ENCODE measurements around the gene LKAAEAR1. TPM values are rescaled to one million over a fixed set of nuclear protein-coding genes. Genes with fewer than 3 reads are reported as not detected.
A peak's percentile ranks its signal among the peaks of the same experiment; 100 is the strongest.
"Not testable (repeated sequence)": the region's sequence is repeated elsewhere in the genome, so short reads cannot be mapped to it uniquely, and the experiment has no call there.

The LKAAEAR1 gene, protein sequence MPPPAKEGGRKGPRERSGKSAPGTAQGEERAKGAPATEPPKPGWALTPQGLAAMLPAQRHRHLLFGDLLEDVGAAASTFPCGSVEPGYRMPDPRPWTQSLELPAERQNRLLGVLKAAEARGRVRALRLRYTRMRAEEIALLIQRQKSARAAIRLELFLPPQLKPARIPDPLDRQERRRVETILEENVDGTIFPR
- total RNA-seq, result 0.31 TPM in 1 of 2 replicates, not detected in the other

GRCh38 chr20:64083804-64084684 lies at the start of gene LKAAEAR1:
Gene LKAAEAR1, minus strand, starts transcription at chr20:64084398. Its CDS starts 179 bp downstream, at chr20:64084219.
- peak within 1 kb of the TSS; percentile 61 for H3K27ac Mint-ChIP-seq
- no peak for DNase-seq
- H3K9me3 Mint-ChIP-seq, result no peaks in the 10 kb centered on the region
- peaks cover 41% of the 10 kb centered on the region for H3K4me1 Mint-ChIP-seq
- CTCF ChIA-PET, result interaction anchor here (0.8 to 7.5 kb wide), 11 partner anchors 14 to 104 kb away, joined by 3 to 80 read pairs (median 6); partner anchors contain the start of genes C20orf204, PRPF6 and SAMD10
- no peak for TF ChIP-seq CTCF (IDR thresholded peaks at IDR 0.05)
- POLR2A ChIA-PET, result interaction anchor here (0.6 to 2.0 kb wide), 9 partner anchors 15 to 563 kb away, joined by 3 to 23 read pairs (median 6); partner anchors contain the start of genes NPBWR2, PCMTD2, PPDPF and TCEA2
- peaks cover 4% of the 10 kb centered on the region for H3K27me3 Mint-ChIP-seq
- no peak for ATAC-seq (ENCODE audit: low read depth)
- peaks cover 1% of the 10 kb centered on the region for H3K36me3 Mint-ChIP-seq (ENCODE audit: low read depth)
- intact Hi-C loops (cut with micrococcal nuclease), result loop anchor here (1.0 kb wide), 3 partner anchors 16 to 45 kb away; no protein-coding TSS in a partner anchor
- peak within 1 kb of the TSS; percentile 88 for H3K4me3 Mint-ChIP-seq

GRCh38 chr20:64131406-64131805 lies 47.2 kb upstream of the LKAAEAR1 start:
- Mint-ChIP-seq H3K27ac (no peak overlapping the region), H3K27me3 (peaks cover 6% of the 10 kb centered on the region), H3K9me3 (no peaks in the 10 kb centered on the region), H3K36me3 (ENCODE audit: low read depth) (no peaks in the 10 kb centered on the region), H3K4me3 (no peak overlapping the region), H3K4me1 (no peaks in the 10 kb centered on the region)
- DNase-seq (no peak), ATAC-seq (ENCODE audit: low read depth) (no peak)
- no peak for TF ChIP-seq CTCF (IDR thresholded peaks at IDR 0.05)
- intact Hi-C loops (cut with micrococcal nuclease), result no loop called here
- ChIA-PET CTCF (no interaction called here), POLR2A (no interaction called here)

DNA sequence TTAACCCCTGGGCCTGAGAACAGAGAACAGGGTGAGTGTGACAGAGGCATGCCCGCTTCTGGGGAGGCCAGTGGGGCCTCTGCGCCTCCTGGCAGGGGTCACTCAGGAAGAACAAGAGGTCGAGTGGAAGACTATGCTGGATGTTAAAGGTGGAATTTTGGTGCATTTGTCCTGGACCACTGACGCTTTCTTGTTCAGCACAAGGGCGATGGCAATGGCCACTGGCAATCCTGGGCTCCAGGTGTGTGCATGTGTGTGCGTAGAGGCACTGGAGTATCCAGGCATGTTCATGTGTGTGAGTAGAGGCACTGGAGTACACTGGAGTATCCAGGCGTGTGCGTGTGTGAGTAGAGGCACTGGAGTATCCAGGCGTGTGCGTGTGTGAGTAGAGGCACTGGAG lies 46.7 kb upstream of the LKAAEAR1 start:
- Mint-ChIP-seq H3K4me3 (no peak overlapping the region), H3K36me3 (ENCODE audit: low read depth) (no peaks in the 10 kb centered on the region), H3K4me1 (no peaks in the 10 kb centered on the region), H3K27ac (no peak overlapping the region), H3K9me3 (no peaks in the 10 kb centered on the region), H3K27me3 (peaks cover 6% of the 10 kb centered on the region)
- ChIA-PET CTCF (no interaction called here), POLR2A (no interaction called here)
- intact Hi-C loops (cut with micrococcal nuclease), result no loop called here
- TF ChIP-seq CTCF (IDR thresholded peaks at IDR 0.05), result no peak
- ATAC-seq (ENCODE audit: low read depth) (no peak), DNase-seq (no peak)

DNA sequence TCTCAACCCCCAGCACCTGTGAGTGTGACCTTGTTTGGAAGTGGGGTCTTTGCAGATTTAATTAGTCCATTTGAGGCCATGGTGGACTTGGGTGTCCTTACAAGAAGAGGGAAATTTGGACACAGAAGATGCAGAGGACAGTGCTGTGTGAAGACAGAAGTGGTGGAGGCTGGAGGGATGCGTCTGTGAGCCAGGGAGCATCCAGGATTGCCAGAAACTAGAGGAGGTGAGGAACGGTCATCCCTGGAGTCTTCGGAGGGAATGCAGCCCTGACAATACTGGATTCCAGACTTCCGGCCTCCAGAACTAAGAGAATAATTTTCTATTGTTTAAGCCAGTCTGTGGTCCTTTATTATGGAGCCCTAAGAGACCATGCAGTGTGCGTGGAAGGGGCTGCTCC lies 46.1 kb upstream of the LKAAEAR1 start:
- DNase-seq, result no peak
- POLR2A ChIA-PET, result no interaction called here
- H3K4me3 Mint-ChIP-seq, result no peak overlapping the region
- ATAC-seq (ENCODE audit: low read depth), result no peak
- no peak overlapping the region for H3K27ac Mint-ChIP-seq
- H3K9me3 Mint-ChIP-seq, result no peaks in the 10 kb centered on the region
- H3K4me1 Mint-ChIP-seq, result no peaks in the 10 kb centered on the region
- intact Hi-C loops (cut with micrococcal nuclease), result no loop called here
- TF ChIP-seq CTCF (IDR thresholded peaks at IDR 0.05), result no peak
- H3K36me3 Mint-ChIP-seq (ENCODE audit: low read depth), result no peaks in the 10 kb centered on the region
- CTCF ChIA-PET, result no interaction called here
- peaks cover 6% of the 10 kb centered on the region for H3K27me3 Mint-ChIP-seq

- no peak for TF ChIP-seq CTCF (IDR thresholded peaks at IDR 0.05)
- Mint-ChIP-seq H3K36me3 (ENCODE audit: low read depth) (no peaks in the 10 kb centered on the region), H3K27ac (no peak overlapping the region), H3K4me3 (no peak overlapping the region), H3K27me3 (peaks cover 6% of the 10 kb centered on the region), H3K4me1 (no peaks in the 10 kb centered on the region), H3K9me3 (no peaks in the 10 kb centered on the region)
- ChIA-PET POLR2A (no interaction called here), CTCF (no interaction called here)
- DNase-seq, result no peak
- intact Hi-C loops (cut with micrococcal nuclease), result no loop called here
- no peak for ATAC-seq (ENCODE audit: low read depth)
Observed at GRCh38 chr20:64129146-64129782, 45.1 kb upstream of the LKAAEAR1 start.

GRCh38 chr20:64123517-64123916 lies 39.3 kb upstream of the LKAAEAR1 start:
- H3K27me3 Mint-ChIP-seq; H3K9me3 Mint-ChIP-seq; POLR2A ChIA-PET; ATAC-seq (ENCODE audit: low read depth); H3K27ac Mint-ChIP-seq; H3K36me3 Mint-ChIP-seq (ENCODE audit: low read depth); H3K4me3 Mint-ChIP-seq; H3K4me1 Mint-ChIP-seq; CTCF ChIA-PET; DNase-seq: not testable (repeated sequence)
- intact Hi-C loops (cut with micrococcal nuclease), result loop anchor here (5.0 kb wide), 2 partner anchors 336 to 626 kb away; partner anchors contain the start of gene EEF1A2

DNA sequence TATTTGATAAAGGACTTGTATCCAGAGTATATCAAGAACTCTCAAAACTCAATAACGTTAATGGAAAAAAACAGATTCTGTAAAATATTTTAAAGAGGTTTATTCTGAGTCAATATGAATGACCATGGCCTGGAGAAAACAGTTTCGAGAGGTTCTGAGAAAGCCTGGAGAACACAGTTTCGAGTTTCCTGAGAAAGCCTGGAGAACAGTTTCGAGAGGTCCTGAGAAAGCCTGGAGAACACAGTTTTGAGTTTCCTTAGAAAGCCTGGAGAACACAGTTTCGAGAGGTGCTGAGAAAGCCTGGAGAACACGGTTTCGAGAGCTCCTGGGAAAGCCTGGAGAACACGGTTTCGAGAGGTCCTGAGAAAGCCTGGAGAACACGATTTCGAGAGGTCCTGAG lies 38.7 kb upstream of the LKAAEAR1 start:
- not testable (repeated sequence) for DNase-seq; H3K27me3 Mint-ChIP-seq; H3K27ac Mint-ChIP-seq; H3K36me3 Mint-ChIP-seq (ENCODE audit: low read depth); H3K9me3 Mint-ChIP-seq; H3K4me3 Mint-ChIP-seq; ATAC-seq (ENCODE audit: low read depth); H3K4me1 Mint-ChIP-seq
- ChIA-PET CTCF (interaction anchor here (4.4 kb wide), 1 partner anchor 41 kb away, joined by 80 read pairs; the partner anchor contains the start of genes LKAAEAR1, OPRL1 and RGS19), POLR2A (interaction anchor here (0.6 kb wide), 1 partner anchor 627 kb away, joined by 14 read pairs; no protein-coding TSS in a partner anchor)
- intact Hi-C loops (cut with micrococcal nuclease), result loop anchor here (5.0 kb wide), 2 partner anchors 336 to 626 kb away; partner anchors contain the start of gene EEF1A2
